Gastrocnemius medialis (tissue), 4 donors: ENCODE measurements around the gene CDK5RAP3. TPM values are rescaled to one million over a fixed set of nuclear protein-coding genes. Genes with fewer than 3 reads are reported as not detected.
A peak's percentile ranks its signal among the peaks of the same experiment; 100 is the strongest.

Experiments used
- ATAC-seq, 2 donors: fragments of 150-250 bp; one replicate each; pipeline ENCODE4 v1.9.1; 2016
- DNase-seq, 2 donors: peaks; one replicate each; pipeline ENCODE4 v3.0.0-alpha.2; 2019
- H3K27ac ChIP-seq, 4 donors: fragments of 200-600 bp; sonication (generic); 1 replicate in 1 of 4; 2 replicates in 3 of 4; pipeline ENCODE4 v1.5.1; 2016 to 2018; ENCODE audit warnings: mild to moderate bottlenecking in 2 of 4, moderate library complexity in 1 of 4
- H3K27me3 ChIP-seq, 3 donors: fragments of 200-600 bp; sonication (generic) in 2 of 3; 1 replicate in 1 of 3; 2 replicates in 2 of 3; pipeline versions ENCODE4 v1.5.1 to v1.6.0; 2016 to 2019; ENCODE audit warnings: mild to moderate bottlenecking in 1 of 3, moderate library complexity in 1 of 3
- H3K36me3 ChIP-seq, 2 donors: fragments of 200-600 bp; sonication (generic) in 1 of 2; one replicate each; pipeline ENCODE4 v1.5.1; 2017 to 2018
- H3K4me1 ChIP-seq, 2 donors: fragments of 200-600 bp; sonication (generic) in 1 of 2; one replicate each; pipeline ENCODE4 v1.5.1; 2016 to 2017; ENCODE audit warnings: mild to moderate bottlenecking in 2 of 2
- H3K4me3 ChIP-seq, 4 donors: fragments of 200-600 bp; sonication (generic) in 3 of 4; 1 replicate in 1 of 4; 2 replicates in 3 of 4; pipeline ENCODE4 v1.5.1; 2016 to 2019; ENCODE audit warnings: mild to moderate bottlenecking in 2 of 4
- H3K9me3 ChIP-seq, 3 donors: fragments of 200-600 bp; sonication (generic) in 2 of 3; 1 replicate in 1 of 3; 2 replicates in 2 of 3; pipeline ENCODE4 v1.5.1; 2016 to 2019
- POLR2A ChIP-seq, 2 donors: fragments of 450-650 bp; IDR thresholded peaks; one replicate each; pipeline ENCODE4 v1.6.1; 2017; ENCODE audit warnings: antibody characterized with exemption in 2 of 2, mild to moderate bottlenecking in 2 of 2, moderate library complexity in 2 of 2
- in situ Hi-C, 4 donors: fragments of 200-750 bp; cut with MboI; loops; one replicate each; pipeline versions ENCODE4 v1.15.0 to v1.8.0; 2017; ENCODE audit warnings: low sequenced_read_pairs in 4 of 4
- intact Hi-C: fragments of 100-400 bp; cut with DNase I; formaldehyde crosslinking; loops from one replicate; pipeline ENCODE4 v1.15.1; 2023; ENCODE audit warnings: low total_unique reads
- total RNA-seq, 4 donors: library from RNA; depleted of rRNA; stranded (reverse); fragments of >200 nt; gene quantifications; one replicate each; pipeline versions ENCODE4 v1.1.0 to v1.2.3, GENCODE V29; 2016
- TF ChIP-seq, protein P1 (sequence below), 5 experiments: fragments of 450-650 bp in 3 of 5; fragments of 200-600 bp in 2 of 5; sonication (generic) in 2 of 5; IDR thresholded peaks in 4 of 5; conservative IDR thresholded peaks in 1 of 5; 1 replicate in 4 of 5; 2 replicates in 1 of 5; pipeline ENCODE4 v1.5.1; 2016 to 2019; ENCODE audit warnings: antibody characterized with exemption in 5 of 5, mild to moderate bottlenecking in 3 of 5, moderate library complexity in 3 of 5

CDK5RAP3 gene
- total RNA-seq, 4 donors from 2014 or later: 14.2 to 35.9 (median 27.8) TPM

DNA sequence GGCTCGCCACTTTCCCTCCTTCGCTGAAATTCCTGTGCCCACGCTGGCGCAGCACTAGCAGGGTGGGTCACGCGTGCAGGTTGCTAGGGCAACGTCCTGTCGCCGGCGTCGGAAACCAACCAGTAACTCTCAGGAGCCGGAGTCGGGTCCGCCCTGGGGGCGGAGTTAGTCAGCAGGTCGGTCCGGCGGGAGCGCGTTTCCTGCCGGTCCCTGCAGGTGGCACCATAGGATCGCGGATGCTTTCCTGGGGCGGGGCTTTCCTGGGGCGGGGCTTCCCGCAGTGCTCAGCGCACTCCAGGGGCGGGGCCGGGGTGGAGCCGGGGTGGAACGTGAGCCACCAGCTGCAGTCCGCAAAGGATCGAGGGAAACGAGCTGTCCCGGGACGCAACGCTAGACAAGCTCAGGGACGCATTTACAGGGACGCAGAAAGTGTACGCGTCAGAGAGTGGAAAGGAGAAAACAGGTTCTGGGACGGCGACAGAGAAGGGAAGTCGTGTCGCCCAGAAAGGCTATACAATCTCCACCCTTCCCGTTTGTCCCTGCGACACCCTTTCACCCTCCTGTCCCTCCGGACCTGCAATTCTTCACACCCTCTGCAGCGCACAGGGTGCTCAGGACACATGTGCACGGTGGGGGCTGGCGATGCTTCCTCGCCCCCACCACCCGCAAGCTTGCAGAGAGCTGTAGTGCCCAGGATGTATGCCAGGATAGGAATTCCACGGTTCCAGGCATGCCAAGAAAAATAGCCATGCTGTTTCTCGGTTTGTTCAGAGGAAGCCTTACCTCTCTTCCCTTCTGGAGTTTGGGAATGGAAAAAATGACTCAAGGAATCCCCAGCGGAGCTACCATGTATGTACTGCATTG is 54.4 kb downstream of the CDK5RAP3 start:
- peak; percentile 82 to 84 for ATAC-seq
- intact Hi-C loops (loop anchor here (1.0 to 5.0 kb wide), 7 partner anchors 49 to 592 kb away; partner anchors contain the start of genes CDK5RAP3, HOXB8, SNX11 and SP2), in situ Hi-C loops (loop anchor here in 2 of 4 donors (5.0 kb wide), 2 partner anchors 47 to 102 kb away; no protein-coding TSS in a partner anchor)
- Histone ChIP-seq H3K27me3 (no peaks in the 10 kb centered on the region), H3K27ac (peak overlapping the region; percentile 77 to 89 (median 81)), H3K4me3 (peak overlapping the region; percentile 57 to 66 (median 60)), H3K36me3 (no peaks in the 10 kb centered on the region), H3K4me1 (peaks cover 33 to 39% of the 10 kb centered on the region in 2 donors), H3K9me3 (no peaks in the 10 kb centered on the region)
- DNase-seq: peak; percentile 95 to 96
- peak; percentile 38 to 60 for TF ChIP-seq POLR2A (IDR thresholded peaks at IDR 0.05)
- TF ChIP-seq, protein P1, sequence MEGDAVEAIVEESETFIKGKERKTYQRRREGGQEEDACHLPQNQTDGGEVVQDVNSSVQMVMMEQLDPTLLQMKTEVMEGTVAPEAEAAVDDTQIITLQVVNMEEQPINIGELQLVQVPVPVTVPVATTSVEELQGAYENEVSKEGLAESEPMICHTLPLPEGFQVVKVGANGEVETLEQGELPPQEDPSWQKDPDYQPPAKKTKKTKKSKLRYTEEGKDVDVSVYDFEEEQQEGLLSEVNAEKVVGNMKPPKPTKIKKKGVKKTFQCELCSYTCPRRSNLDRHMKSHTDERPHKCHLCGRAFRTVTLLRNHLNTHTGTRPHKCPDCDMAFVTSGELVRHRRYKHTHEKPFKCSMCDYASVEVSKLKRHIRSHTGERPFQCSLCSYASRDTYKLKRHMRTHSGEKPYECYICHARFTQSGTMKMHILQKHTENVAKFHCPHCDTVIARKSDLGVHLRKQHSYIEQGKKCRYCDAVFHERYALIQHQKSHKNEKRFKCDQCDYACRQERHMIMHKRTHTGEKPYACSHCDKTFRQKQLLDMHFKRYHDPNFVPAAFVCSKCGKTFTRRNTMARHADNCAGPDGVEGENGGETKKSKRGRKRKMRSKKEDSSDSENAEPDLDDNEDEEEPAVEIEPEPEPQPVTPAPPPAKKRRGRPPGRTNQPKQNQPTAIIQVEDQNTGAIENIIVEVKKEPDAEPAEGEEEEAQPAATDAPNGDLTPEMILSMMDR (IDR thresholded peaks at IDR 0.05 in 4 of 5, conservative IDR thresholded peaks at IDR 0.05 in 1 of 5): peak; percentile 69 to 93 (median 90)

DNA sequence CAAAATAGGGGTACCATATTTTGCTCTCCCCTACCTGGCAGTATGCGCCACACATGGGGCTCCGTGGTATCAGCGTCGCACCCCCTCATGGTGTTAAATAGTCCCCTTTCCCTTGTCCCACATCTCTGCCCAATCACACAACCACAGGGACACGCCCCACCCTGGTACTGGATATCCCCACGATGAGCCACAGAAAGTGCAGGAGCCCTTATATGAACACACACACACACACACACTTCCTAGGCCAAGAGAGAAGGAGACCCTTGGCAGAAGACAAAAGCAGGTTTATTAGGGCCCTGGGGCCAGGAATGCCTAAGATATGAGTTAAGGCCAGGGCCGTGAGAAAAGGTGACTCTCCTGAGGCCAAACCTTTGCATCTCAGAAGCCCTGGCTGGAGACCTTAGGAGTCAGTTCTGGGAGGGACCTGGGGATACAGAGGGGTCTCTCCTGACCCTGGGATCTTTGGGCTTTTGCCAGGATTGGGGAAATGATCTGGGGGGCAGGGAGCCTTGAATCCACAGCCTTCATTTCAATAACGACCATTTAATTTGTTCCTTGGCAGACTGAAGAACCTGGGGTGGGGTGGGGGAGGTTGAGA is 55.1 kb downstream of the CDK5RAP3 start:
- peaks cover 33 to 39% of the 10 kb centered on the region in 2 donors for H3K4me1 ChIP-seq
- H3K27me3 ChIP-seq: no peaks in the 10 kb centered on the region
- peak overlapping the region; percentile 77 to 89 (median 81) for H3K27ac ChIP-seq
- no peaks in the 10 kb centered on the region for H3K36me3 ChIP-seq
- peak overlapping the region; percentile 46 to 66 (median 52) for H3K4me3 ChIP-seq
- intact Hi-C loops (loop anchor here (1.0 to 5.0 kb wide), 7 partner anchors 48 to 591 kb away; partner anchors contain the start of genes CDK5RAP3, HOXB8, SNX11 and SP2), in situ Hi-C loops (loop anchor here in 2 of 4 donors (5.0 kb wide), 2 partner anchors 46 to 101 kb away; no protein-coding TSS in a partner anchor)
- DNase-seq (no peak), ATAC-seq (peak; percentile 1 to 2)
- H3K9me3 ChIP-seq: no peaks in the 10 kb centered on the region
- TF ChIP-seq POLR2A (IDR thresholded peaks at IDR 0.05): no peak
- TF ChIP-seq, protein P1 (IDR thresholded peaks at IDR 0.05 in 4 of 5, conservative IDR thresholded peaks at IDR 0.05 in 1 of 5): no peak

DNA sequence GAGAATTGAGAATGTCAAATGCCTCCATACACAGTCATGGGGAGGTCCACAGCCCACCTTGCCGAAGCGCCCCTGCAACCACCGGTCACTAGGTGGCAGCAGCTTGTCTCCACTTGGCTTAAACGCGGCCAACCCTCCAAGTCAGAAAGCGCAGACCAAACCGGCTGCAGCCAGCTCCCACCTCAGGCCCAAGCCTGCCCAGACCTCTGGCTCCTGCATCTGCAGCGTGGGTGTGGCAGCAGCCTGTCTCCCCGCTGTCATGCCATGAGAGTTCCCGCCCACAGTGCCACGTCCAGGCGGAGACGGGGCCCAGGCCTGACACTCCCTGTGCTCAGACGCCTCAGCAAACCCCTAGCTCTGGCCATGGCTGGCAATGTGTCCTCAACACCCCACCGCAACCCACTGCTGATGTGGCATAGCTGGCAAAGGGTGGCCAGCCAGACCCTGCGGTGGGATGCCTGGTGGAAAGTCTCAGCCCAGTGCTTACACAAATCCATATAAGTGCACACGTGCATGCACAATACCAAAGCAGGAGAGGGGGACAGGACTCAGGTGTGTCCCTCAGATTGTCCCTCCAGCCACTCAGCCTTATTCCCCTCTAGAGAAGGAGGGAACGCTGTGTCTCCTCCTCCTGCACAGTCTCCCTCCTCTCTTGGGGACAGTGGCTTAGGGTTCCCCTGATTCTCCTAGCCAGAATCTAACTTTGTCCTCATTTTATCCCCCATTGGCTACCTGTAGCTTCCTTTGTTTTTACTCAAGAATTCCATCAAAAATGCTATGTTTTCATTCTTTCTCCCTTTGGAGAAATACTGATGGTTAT is 55.8 kb downstream of the CDK5RAP3 start:
- Histone ChIP-seq H3K4me1 (peaks cover 33 to 39% of the 10 kb centered on the region in 2 donors), H3K9me3 (no peaks in the 10 kb centered on the region), H3K4me3 (peak overlapping the region in 2 of 4 donors; percentile 48 to 66), H3K27ac (peak overlapping the region; percentile 77 to 89 (median 81)), H3K36me3 (no peaks in the 10 kb centered on the region), H3K27me3 (no peaks in the 10 kb centered on the region)
- in situ Hi-C loops: loop anchor here in 2 of 4 donors (5.0 kb wide), 2 partner anchors 46 to 101 kb away; no protein-coding TSS in a partner anchor
- no peak for TF ChIP-seq POLR2A (IDR thresholded peaks at IDR 0.05)
- TF ChIP-seq, protein P1 (IDR thresholded peaks at IDR 0.05 in 4 of 5, conservative IDR thresholded peaks at IDR 0.05 in 1 of 5): peak; percentile 85 to 95 (median 91)
- ATAC-seq (peak; percentile 43 to 46), DNase-seq (peak; percentile 78 to 89)
- intact Hi-C loops: loop anchor here (5.0 kb wide), 2 partner anchors 129 to 591 kb away; partner anchors contain the start of genes HOXB8 and SP2
